ENCODE measurements around the gene MYO9A.

- TF ChIP-seq, protein P1, sequence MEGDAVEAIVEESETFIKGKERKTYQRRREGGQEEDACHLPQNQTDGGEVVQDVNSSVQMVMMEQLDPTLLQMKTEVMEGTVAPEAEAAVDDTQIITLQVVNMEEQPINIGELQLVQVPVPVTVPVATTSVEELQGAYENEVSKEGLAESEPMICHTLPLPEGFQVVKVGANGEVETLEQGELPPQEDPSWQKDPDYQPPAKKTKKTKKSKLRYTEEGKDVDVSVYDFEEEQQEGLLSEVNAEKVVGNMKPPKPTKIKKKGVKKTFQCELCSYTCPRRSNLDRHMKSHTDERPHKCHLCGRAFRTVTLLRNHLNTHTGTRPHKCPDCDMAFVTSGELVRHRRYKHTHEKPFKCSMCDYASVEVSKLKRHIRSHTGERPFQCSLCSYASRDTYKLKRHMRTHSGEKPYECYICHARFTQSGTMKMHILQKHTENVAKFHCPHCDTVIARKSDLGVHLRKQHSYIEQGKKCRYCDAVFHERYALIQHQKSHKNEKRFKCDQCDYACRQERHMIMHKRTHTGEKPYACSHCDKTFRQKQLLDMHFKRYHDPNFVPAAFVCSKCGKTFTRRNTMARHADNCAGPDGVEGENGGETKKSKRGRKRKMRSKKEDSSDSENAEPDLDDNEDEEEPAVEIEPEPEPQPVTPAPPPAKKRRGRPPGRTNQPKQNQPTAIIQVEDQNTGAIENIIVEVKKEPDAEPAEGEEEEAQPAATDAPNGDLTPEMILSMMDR (IDR thresholded peaks at IDR 0.05), result no peak
- TF ChIP-seq POLR2A (IDR thresholded peaks at IDR 0.05), result no peak
Observed at GRCh38 chr15:72141171-72142084, 23.5 kb upstream of the MYO9A start.

Data from heart left ventricle (tissue), 13 donors.